Measurements from ENCODE around the gene ATP6V1E1. TPM values are rescaled to one million over a fixed set of nuclear protein-coding genes. Genes with fewer than 3 reads are reported as not detected.
A peak's percentile ranks its signal among the peaks of the same experiment; 100 is the strongest.

ATP6V1E1 gene
- total and polyA plus RNA-seq, 2 of the 13 experiments (the other 11 are each of a cell fraction or from before 2014, with no cell fraction given) = 69.3 to 90.9 TPM

DNA sequence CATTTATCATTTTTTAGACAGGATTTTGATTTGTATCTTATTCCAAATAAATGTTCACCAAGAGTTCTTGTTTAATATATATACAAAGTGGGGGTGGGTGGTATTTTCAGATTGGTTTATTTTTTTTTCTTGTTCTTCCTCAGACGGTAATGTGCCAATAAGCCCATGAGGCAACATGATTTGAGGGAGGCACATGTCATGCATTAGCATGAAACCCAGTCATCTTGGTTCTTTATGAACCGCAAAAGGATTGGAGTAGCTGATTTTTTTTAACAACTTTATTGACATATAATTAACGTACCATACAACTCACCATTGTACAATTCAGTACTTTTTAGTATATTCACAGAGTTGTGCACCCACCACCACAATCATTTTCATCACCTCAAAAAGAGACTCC is 12.7 kb upstream of the ATP6V1E1 start:
- no TSS peak for BruUV-seq (replicated peaks)
- intact Hi-C loops (cut with micrococcal nuclease; ENCODE audit: unreplicated experiment) = no loop called here
- H3K9me3 ChIP-seq (ENCODE audit: low read length) = no peaks in the 10 kb centered on the region
- H3K9ac ChIP-seq (ENCODE audit: insufficient read depth, low read depth, low read length) = no peak overlapping the region
- in situ Hi-C loops (cut with HindIII; ENCODE audit: extremely low pct_ligation_motif_present, low pct_unique_long_range_greater_than_20kb) = no loop called here
- H3K4me3 ChIP-seq (replicated peaks in 1 of 3; ENCODE audit: insufficient read depth in 1 of 3, low read depth in 2 of 3, low read length in 3 of 3) = no peak overlapping the region
- TF ChIP-seq, protein P1, sequence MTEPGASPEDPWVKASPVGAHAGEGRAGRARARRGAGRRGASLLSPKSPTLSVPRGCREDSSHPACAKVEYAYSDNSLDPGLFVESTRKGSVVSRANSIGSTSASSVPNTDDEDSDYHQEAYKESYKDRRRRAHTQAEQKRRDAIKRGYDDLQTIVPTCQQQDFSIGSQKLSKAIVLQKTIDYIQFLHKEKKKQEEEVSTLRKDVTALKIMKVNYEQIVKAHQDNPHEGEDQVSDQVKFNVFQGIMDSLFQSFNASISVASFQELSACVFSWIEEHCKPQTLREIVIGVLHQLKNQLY (CRISPR knock-in tag; IDR thresholded peaks at IDR 0.05) = no peak
- TF ChIP-seq ZNF616 (CRISPR knock-in tag; IDR thresholded peaks at IDR 0.05; ENCODE audit: low read depth) = no peak
- 96% methylated on average over 3 of the region's 3 CpGs for WGBS (ENCODE audit: low lambda C conversion rate)
- no peak overlapping the region for H2AFZ ChIP-seq (ENCODE audit: low read length)
- no peak for ATAC-seq
- ChIA-PET CTCF (ENCODE audit: low intra/inter-chr PET ratio, low total read pairs) (no interaction called here), POLR2A (no interaction called here)
- no peaks in the 10 kb centered on the region for H4K20me1 ChIP-seq (ENCODE audit: insufficient read depth, low read length)
- peaks cover 19% of the 10 kb centered on the region for H3K4me1 ChIP-seq (ENCODE audit: insufficient read depth, low read length)
- no peak for FAIRE-seq
- H3K36me3 ChIP-seq (replicated peaks in 1 of 2; ENCODE audit: control insufficient read depth in 1 of 2, insufficient read depth in 2 of 2, low read length in 2 of 2) = peaks cover 0 to 3% of the 10 kb centered on the region in 2 experiments; a peak in 1 of 5 replicates
- no peak overlapping the region for H3K4me2 ChIP-seq (ENCODE audit: low read depth, low read length)
- no peak overlapping the region for H3K27ac ChIP-seq (ENCODE audit: extremely low read length, insufficient read depth, low read length)
- DNase-seq (ENCODE audit: low spot score) = no peak
- H3K79me2 ChIP-seq (ENCODE audit: insufficient read depth, low read length) = peaks cover 16% of the 10 kb centered on the region
- no peaks in the 10 kb centered on the region; a peak in 1 of 5 replicates for H3K27me3 ChIP-seq (ENCODE audit: control insufficient read depth in 1 of 2, insufficient read depth in 2 of 2, low read length in 2 of 2)

DNA sequence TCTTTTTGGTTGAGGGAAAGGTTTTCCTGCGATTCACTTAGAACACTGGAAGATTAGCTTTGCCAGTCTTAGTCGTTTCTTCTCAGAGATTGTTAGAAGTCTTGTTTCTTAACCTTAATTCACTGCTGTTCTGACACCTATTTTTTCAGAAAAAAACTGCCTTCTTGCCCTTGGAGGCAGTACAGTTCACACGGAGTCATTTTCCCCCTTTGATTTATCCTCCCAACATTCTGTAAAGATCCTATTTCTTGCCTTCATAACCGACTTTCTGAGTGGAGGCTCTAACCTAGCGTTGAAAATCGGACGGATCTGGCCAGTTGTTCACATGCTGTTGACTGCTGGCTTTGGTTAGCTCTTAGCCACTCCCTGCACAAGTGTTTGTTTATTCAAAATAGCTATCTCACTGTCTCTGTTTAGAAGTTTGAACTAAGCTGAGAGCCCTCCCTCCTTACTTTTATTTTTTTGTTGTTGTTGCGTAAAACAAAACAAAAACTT is 10.7 kb upstream of the ATP6V1E1 start:
- intact Hi-C loops (cut with micrococcal nuclease; ENCODE audit: unreplicated experiment) = loop anchor here (5.0 kb wide), 1 partner anchor 82 kb away; no protein-coding TSS in a partner anchor
- peak; percentile 66 for DNase-seq (ENCODE audit: low spot score)
- TF ChIP-seq POLR2AphosphoS5 (IDR thresholded peaks at IDR 0.05; ENCODE audit: low read depth, low read length) = peak; percentile 84
- TF ChIP-seq MXI1 (IDR thresholded peaks at IDR 0.05; ENCODE audit: borderline replicate concordance, low read depth, low read length) = peak; percentile 39; the same call in 1 of the 3 replicates
- TF ChIP-seq BRCA1 (CRISPR knock-in tag; IDR thresholded peaks at IDR 0.05) = no peak
- 0 out of 2 replicates have a peak, but pooled peaks have one; percentile 36 for TF ChIP-seq POLR2G (IDR thresholded peaks at IDR 0.05; ENCODE audit: low read depth, low read length)
- TF ChIP-seq, protein P2, sequence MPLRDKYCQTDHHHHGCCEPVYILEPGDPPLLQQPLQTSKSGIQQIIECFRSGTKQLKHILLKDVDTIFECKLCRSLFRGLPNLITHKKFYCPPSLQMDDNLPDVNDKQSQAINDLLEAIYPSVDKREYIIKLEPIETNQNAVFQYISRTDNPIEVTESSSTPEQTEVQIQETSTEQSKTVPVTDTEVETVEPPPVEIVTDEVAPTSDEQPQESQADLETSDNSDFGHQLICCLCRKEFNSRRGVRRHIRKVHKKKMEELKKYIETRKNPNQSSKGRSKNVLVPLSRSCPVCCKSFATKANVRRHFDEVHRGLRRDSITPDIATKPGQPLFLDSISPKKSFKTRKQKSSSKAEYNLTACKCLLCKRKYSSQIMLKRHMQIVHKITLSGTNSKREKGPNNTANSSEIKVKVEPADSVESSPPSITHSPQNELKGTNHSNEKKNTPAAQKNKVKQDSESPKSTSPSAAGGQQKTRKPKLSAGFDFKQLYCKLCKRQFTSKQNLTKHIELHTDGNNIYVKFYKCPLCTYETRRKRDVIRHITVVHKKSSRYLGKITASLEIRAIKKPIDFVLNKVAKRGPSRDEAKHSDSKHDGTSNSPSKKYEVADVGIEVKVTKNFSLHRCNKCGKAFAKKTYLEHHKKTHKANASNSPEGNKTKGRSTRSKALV (CRISPR knock-in tag; IDR thresholded peaks at IDR 0.05) = peak; percentile 55; the same call in 1 of the 2 replicates
- 0 out of 2 replicates have a peak, but pooled peaks have one; percentile 16 for TF ChIP-seq MED1 (CRISPR knock-in tag; IDR thresholded peaks at IDR 0.05)
- 0 out of 2 replicates have a peak, but pooled peaks have one; percentile 9 for TF ChIP-seq FOXP1 (IDR thresholded peaks at IDR 0.05)
- TF ChIP-seq FOXP1 (CRISPR knock-in tag; IDR thresholded peaks at IDR 0.05) = no peak
- TF ChIP-seq POLR2A (IDR thresholded peaks at IDR 0.05; ENCODE audit: insufficient read depth in 1 of 2, low read depth in 2 of 2, low read length in 2 of 2) = peak; percentile 63 to 88
- TF ChIP-seq FOXA1 (IDR thresholded peaks at IDR 0.05) = no peak
- peak; percentile 51 for TF ChIP-seq FOXA1 (CRISPR knock-in tag; IDR thresholded peaks at IDR 0.05)
- no peak for TF ChIP-seq HIVEP1 (CRISPR knock-in tag; IDR thresholded peaks at IDR 0.05)
- no peak for TF ChIP-seq ZBTB20 (CRISPR knock-in tag; IDR thresholded peaks at IDR 0.05; ENCODE audit: borderline replicate concordance, low read depth)
- TF ChIP-seq TSC22D2 (CRISPR knock-in tag; IDR thresholded peaks at IDR 0.05; ENCODE audit: borderline replicate concordance) = 0 out of 2 replicates have a peak, but pooled peaks have one; percentile 13
- no peak for TF ChIP-seq ZNF160 (CRISPR knock-in tag; IDR thresholded peaks at IDR 0.05)

More for the DNA sequence above, 10.7 kb upstream of the ATP6V1E1 start:
- H3K9me3 ChIP-seq (ENCODE audit: low read length) = no peaks in the 10 kb centered on the region
- peak overlapping the region; percentile 99 for H3K27ac ChIP-seq (ENCODE audit: extremely low read length, insufficient read depth, low read length)
- H3K4me2 ChIP-seq (ENCODE audit: low read depth, low read length) = peak overlapping the region; percentile 73
- ATAC-seq (peak; percentile 80), FAIRE-seq (peak; percentile 71)
- WGBS (ENCODE audit: low lambda C conversion rate) = 4% methylated on average over 8 of the region's 8 CpGs
- in situ Hi-C loops (cut with HindIII; ENCODE audit: extremely low pct_ligation_motif_present, low pct_unique_long_range_greater_than_20kb) = no loop called here
- no peak overlapping the region for H2AFZ ChIP-seq (ENCODE audit: low read length)
- H3K4me3 ChIP-seq (replicated peaks in 1 of 3; ENCODE audit: insufficient read depth in 1 of 3, low read depth in 2 of 3, low read length in 3 of 3) = peak overlapping the region; percentile 65 to 95 (median 95)
- ChIA-PET POLR2A (interaction anchor here (0.7 to 2.4 kb wide), 15 partner anchors 9 to 439 kb away, joined by 3 to 8 read pairs (median 5); partner anchors contain the start of gene PEX26), CTCF (ENCODE audit: low intra/inter-chr PET ratio, low total read pairs) (no interaction called here)
- TSS peak; percentile 97 for BruUV-seq (replicated peaks)
- H3K4me1 ChIP-seq (ENCODE audit: insufficient read depth, low read length) = peaks cover 19% of the 10 kb centered on the region
- H3K27me3 ChIP-seq (ENCODE audit: control insufficient read depth in 1 of 2, insufficient read depth in 2 of 2, low read length in 2 of 2) = no peaks in the 10 kb centered on the region; a peak in 1 of 5 replicates
- peaks cover 16% of the 10 kb centered on the region for H3K79me2 ChIP-seq (ENCODE audit: insufficient read depth, low read length)
- H3K9ac ChIP-seq (ENCODE audit: insufficient read depth, low read depth, low read length) = peak overlapping the region; percentile 100
- H3K36me3 ChIP-seq (replicated peaks in 1 of 2; ENCODE audit: control insufficient read depth in 1 of 2, insufficient read depth in 2 of 2, low read length in 2 of 2) = peaks cover 0 to 3% of the 10 kb centered on the region in 2 experiments; a peak in 1 of 5 replicates
- H4K20me1 ChIP-seq (ENCODE audit: insufficient read depth, low read length) = no peaks in the 10 kb centered on the region

Measured in HepG2 (cell line).